Endothelial cell of umbilical vein (primary cell): ENCODE measurements around the gene PNPLA7.

ENCODE experiments used
- POLR2A ChIP-seq: IDR thresholded peaks from 2 replicates; pipeline ENCODE4 v1.6.1; 2012; ENCODE audit warnings: low read depth, mild to moderate bottlenecking, control low read depth, low read length
- TF ChIP-seq, protein P1 (sequence below), 2 donors: IDR thresholded peaks; 1 replicate in 1 of 2; 2 replicates in 1 of 2; pipeline ENCODE4 v1.5.1; 2011; ENCODE audit warnings: low read length in 2 of 2, mild to moderate bottlenecking in 2 of 2, moderate library complexity in 2 of 2, control low read depth in 1 of 2, inconsistent platforms in 1 of 2, low read depth in 1 of 2; ENCODE audit not compliant: insufficient read depth in 1 of 2; ENCODE audit errors: extremely low read depth in 1 of 2

DNA sequence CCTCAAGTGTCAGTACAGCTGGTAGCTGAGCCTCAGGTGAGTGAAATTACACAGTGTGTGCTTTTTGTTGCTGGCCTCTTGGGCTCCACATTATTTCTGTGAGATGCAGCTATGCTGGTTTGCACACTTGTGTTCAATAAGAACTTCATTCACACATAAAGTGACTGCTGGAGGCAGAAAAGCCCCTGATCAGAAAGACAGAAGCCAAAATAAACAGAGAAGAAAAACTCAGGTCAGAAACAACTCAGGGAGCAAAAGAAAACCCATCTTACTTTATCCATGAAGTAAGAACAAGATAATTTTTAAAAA lies 15.1 kb downstream of the PNPLA7 start:
- no peak for TF ChIP-seq POLR2A
- TF ChIP-seq, protein P1, sequence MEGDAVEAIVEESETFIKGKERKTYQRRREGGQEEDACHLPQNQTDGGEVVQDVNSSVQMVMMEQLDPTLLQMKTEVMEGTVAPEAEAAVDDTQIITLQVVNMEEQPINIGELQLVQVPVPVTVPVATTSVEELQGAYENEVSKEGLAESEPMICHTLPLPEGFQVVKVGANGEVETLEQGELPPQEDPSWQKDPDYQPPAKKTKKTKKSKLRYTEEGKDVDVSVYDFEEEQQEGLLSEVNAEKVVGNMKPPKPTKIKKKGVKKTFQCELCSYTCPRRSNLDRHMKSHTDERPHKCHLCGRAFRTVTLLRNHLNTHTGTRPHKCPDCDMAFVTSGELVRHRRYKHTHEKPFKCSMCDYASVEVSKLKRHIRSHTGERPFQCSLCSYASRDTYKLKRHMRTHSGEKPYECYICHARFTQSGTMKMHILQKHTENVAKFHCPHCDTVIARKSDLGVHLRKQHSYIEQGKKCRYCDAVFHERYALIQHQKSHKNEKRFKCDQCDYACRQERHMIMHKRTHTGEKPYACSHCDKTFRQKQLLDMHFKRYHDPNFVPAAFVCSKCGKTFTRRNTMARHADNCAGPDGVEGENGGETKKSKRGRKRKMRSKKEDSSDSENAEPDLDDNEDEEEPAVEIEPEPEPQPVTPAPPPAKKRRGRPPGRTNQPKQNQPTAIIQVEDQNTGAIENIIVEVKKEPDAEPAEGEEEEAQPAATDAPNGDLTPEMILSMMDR (IDR thresholded peaks at IDR 0.05; ENCODE audit: extremely low read depth in 1 of 2, insufficient read depth in 1 of 2, low read depth in 1 of 2, low read length in 2 of 2), result no peak
